ENCODE data around the gene SMIM44. TPM values are rescaled to one million over a fixed set of nuclear protein-coding genes. Genes with fewer than 3 reads are reported as not detected.
A peak's percentile ranks its signal among the peaks of the same experiment; 100 is the strongest.

The SMIM44 gene
- polyA plus RNA-seq, 1 donor = not detected

- no peak for DNase-seq
Measured at GRCh38 chr19:3477506-3477905, 5.7 kb downstream of the SMIM44 start.

- DNase-seq = no peak
Measured at GRCh38 chr19:3476830-3477229, 6.4 kb downstream of the SMIM44 start.

GRCh38 chr19:3475449-3475848 is 7.8 kb downstream of the SMIM44 start:
- no peak for DNase-seq

- DNase-seq = no peak
Measured at GRCh38 chr19:3474614-3475013, 8.6 kb downstream of the SMIM44 start.

GRCh38 chr19:3474010-3474409 is 9.2 kb downstream of the SMIM44 start:
- no peak for DNase-seq

GRCh38 chr19:3471954-3472655 is 11.1 kb downstream of the SMIM44 start:
- no peak for DNase-seq

- no peak for DNase-seq
Measured at GRCh38 chr19:3470500-3471128, 12.6 kb downstream of the SMIM44 start.

- no peak for DNase-seq
Measured at GRCh38 chr19:3469638-3470499, 13.4 kb downstream of the SMIM44 start.

GRCh38 chr19:3468211-3468610 is 15.0 kb downstream of the SMIM44 start:
- no peak for DNase-seq

GRCh38 chr19:3467437-3468198 is 15.6 kb downstream of the SMIM44 start:
- no peak for DNase-seq

- no peak for DNase-seq
Measured at GRCh38 chr19:3466635-3467034, 16.6 kb downstream of the SMIM44 start.

- no peak for DNase-seq
Measured at GRCh38 chr19:3465552-3465951, 17.7 kb downstream of the SMIM44 start.

- no peak for DNase-seq
Measured at GRCh38 chr19:3464587-3465235, 18.5 kb downstream of the SMIM44 start.

GRCh38 chr19:3463714-3464586 is 19.3 kb downstream of the SMIM44 start:
- DNase-seq = no peak

- no peak for DNase-seq
Measured at GRCh38 chr19:3462991-3463713, 20.1 kb downstream of the SMIM44 start.

- no peak for DNase-seq
Measured at GRCh38 chr19:3459965-3460582, 23.2 kb downstream of the SMIM44 start.

- DNase-seq = peak; percentile 86
Measured at GRCh38 chr19:3459089-3459881, 24.0 kb downstream of the SMIM44 start.

GRCh38 chr19:3458229-3459088 is 24.8 kb downstream of the SMIM44 start:
- DNase-seq = no peak

Measured in left kidney (tissue), 2 donors.